GM19372 (cell line): ENCODE measurements around the gene IRF1.
A peak's percentile ranks its signal among the peaks of the same experiment; 100 is the strongest.
"Not testable (repeated sequence)": the region's sequence is repeated elsewhere in the genome, so short reads cannot be mapped to it uniquely, and the experiment has no call there.

Source experiments
- ATAC-seq: cut with Tn5 transposase; IDR thresholded peaks from one replicate; pipeline ENCODE4 v1.9.1; 2021; ENCODE audit warnings: mild to moderate bottlenecking, low read depth, moderate library complexity; ENCODE audit not compliant: unreplicated experiment

Gene IRF1

GRCh38 chr5:132490484-132491367 lies at the start of gene IRF1:
Gene IRF1 (minus strand): TSS chr5:132490773. CDS start chr5:132489478, 1,295 bp downstream.
- peak; percentile 78 for ATAC-seq

- ATAC-seq: no peak
Observed at GRCh38 chr5:132540149-132540548, 49.6 kb upstream of the IRF1 start.

DNA sequence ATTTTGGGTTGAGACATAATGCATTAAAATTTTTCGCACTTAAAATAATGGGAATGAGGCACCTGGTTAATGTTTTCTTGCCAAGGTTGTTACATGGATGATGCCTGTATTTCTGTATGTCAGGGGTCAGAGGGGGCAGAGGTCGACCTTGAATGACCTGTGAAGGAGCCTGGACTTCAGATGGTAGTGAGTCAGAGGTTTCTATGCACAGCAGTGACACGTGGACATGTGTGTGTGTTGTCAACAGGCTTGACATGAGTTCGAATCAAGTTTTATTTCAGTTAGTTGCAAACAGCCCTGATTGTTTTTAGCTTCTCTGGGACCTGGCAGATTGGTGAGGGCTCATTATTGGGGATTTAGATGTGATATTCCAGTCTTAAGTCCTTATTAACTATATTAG lies 49.1 kb upstream of the IRF1 start:
- no peak for ATAC-seq

GRCh38 chr5:132530946-132531345 lies 40.4 kb upstream of the IRF1 start:
- no peak for ATAC-seq

- ATAC-seq: no peak
Observed at GRCh38 chr5:132528866-132529634, 38.5 kb upstream of the IRF1 start.

- no peak for ATAC-seq
Observed at GRCh38 chr5:132528021-132528420, 37.4 kb upstream of the IRF1 start.

DNA sequence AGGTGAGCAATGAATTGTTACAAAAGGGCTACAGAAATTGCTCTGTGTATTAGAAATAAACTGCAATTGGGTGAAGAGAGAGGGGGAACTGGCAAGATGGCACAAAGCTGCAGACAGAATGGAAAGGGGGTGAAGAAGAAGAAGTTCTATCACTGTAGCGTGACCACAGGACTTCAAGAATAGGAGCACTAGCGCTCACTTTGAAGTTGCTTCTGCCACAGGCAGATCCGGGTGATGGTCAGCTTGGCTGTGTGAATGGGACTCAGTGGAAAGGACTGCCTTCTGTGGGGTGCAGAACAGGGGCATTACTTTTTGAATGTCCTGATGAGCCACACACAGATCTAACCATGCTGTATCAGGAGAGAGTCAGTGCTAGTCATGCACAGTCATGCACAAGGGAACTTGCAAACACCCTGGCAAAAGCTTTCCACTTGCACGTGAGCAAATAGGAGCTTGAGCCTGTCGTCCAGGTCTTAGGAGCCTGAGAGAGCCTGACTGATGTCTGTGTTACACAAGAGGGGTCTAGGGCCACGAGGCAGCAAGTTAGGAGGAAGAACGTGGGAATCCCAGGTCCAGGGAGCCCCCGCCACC lies 36.5 kb upstream of the IRF1 start:
- no peak for ATAC-seq

GRCh38 chr5:132526290-132526973 lies 35.9 kb upstream of the IRF1 start:
- ATAC-seq: peak; percentile 43

DNA sequence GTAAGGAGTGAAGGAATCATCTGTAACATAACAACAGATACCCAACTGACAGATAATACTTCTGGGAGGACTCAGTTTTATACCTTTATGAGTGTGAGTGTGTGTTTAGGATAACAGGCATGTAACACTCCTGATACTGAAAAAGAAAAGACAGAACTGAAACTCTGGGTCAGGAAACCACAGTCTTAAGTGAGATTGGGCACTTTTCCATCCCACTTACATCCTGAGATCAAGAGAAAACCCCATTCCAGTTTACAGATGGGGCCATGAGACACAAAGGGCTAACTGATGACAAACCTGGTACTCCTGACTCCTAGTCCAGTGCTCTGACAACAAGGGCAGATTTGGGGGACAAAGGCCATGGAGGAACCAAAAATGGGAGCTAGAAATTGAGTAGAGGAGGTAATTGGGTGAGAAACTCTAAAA lies 34.7 kb upstream of the IRF1 start:
- ATAC-seq: no peak

- not testable (repeated sequence) for ATAC-seq
Observed at GRCh38 chr5:132524877-132525276, 34.3 kb upstream of the IRF1 start.

DNA sequence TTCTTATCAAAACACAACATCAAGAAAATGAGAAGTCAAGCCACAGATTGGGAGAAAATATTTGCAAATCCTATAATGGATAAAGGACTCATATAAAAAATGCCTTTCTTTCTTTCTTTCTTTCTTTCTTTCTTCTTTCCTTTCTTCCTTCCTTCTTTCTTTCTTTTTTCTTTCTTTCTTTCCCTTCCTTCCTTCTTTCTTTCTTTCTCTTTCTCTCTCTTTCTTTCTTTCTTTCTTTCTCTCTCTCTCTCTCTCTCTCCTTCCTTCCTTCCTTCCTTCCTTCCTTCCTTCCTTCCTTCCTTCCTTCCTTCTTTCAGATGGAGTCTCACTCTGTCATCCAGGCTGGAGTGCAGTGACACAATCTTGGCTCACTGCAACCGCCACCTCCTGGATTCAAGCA lies 31.5 kb upstream of the IRF1 start:
- ATAC-seq: not testable (repeated sequence)

- not testable (repeated sequence) for ATAC-seq
Observed at GRCh38 chr5:132513618-132514336, 23.2 kb upstream of the IRF1 start.

GRCh38 chr5:132510076-132510475 lies 19.5 kb upstream of the IRF1 start:
- no peak for ATAC-seq

- ATAC-seq: peak; percentile 64
Observed at GRCh38 chr5:132506094-132506692, 15.6 kb upstream of the IRF1 start.

DNA sequence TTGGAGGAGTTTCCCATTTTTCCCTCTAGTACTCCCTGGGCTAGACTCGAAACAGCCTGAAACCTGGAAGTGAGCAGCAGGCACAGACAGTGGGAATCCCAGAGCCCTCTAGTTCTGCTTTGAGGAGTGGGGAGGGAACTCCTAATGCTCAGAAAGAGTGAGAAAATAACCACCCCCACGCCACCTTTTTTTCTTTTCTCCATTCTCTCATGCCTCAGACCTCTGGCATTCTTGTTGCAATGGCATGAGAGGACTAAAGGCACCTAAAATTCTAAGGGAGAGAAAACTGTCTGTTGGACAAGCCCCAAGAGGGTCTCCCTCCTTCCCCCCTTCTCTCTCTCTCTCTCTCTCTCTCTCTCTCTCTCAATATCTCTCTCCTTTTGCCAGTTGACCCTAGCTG lies 15.1 kb upstream of the IRF1 start:
- no peak for ATAC-seq

DNA sequence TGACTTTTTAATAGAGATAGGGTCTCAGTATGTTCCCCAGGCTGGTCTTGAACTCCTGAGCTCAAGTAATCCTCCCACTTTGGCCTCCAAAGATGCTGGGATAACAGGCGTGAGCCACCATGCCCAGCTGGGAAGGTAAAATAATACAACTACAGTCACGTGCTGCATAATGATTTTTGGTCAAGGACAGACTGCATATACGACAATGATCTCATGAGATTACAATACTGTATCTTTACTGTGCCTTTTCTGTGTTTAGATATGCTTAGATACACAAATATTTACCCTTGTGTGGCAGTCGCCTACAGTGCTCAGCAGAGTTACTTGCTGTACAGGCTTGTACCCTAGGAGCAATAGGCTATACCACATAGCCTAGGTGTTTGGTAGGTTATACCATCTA lies 14.2 kb upstream of the IRF1 start:
- ATAC-seq: no peak

GRCh38 chr5:132503244-132503643 lies 12.7 kb upstream of the IRF1 start:
- ATAC-seq: no peak

DNA sequence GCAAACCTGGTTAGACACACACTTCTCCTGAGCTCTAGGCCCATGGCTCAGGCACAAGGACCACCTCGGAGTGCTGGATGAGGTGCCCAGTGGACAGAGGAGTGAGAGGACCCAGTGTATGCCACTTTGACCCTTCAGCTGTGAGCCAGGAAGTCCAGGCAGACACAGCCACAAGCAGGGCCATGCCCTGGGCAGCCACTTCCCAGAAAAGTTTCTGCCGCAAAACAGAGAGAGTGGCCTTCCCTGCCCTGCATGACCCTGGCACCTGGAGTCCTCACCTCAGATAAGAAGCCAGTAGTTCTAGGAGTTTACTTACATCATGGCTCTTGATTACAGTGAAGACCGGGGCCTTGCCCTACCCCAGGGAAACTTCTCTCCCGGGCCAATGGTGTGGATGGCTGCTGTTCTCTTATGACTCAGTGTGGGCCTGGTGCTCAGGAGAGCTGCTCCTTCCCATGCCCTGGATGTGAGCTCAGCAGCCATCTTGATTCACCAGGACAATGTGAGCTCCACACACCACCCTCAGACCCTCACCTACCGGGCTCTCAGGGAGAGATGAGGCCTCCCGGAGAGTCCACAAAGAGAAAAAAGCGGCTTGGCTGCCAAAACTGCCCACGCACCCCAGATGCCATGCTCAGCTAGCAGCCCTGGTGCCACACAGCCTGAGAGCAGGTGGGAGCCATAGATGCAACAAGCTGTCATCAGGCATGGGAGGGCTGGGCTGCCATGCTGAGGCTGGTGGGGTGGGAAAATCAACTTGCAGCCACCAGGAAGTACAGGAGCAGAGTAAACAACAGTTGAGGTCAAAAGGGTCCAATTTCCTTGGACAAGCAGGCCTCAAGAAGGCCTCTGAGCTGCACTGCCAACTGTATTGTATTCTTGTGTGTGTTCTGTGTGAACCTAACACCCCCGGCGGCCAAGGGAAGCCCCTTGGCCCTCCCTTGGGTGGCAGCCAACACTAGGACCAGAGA lies 11.7 kb upstream of the IRF1 start:
- no peak for ATAC-seq

DNA sequence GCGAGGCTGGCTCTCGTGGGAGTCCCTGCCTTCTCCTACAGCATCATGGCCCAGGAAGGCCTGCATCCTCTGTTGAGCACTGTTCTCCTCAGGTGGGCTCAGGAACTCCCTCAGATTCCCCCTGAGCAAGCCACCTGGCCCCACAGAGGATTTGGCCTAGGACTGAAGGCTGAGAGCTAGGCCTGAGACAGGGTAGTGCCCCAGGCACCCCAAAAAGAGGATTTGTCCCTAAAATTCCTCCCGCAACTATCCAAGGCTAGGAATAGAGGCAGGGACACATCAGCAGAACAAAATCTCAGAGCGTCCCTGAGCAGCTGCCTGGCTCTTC lies 11.0 kb upstream of the IRF1 start:
- no peak for ATAC-seq
